Naive thymus-derived CD8-positive, alpha-beta T cell (primary cell): ENCODE results near the gene ABCC4. TPM values are rescaled to one million over a fixed set of nuclear protein-coding genes. Genes with fewer than 3 reads are reported as not detected.
"Not testable (repeated sequence)": the region's sequence is repeated elsewhere in the genome, so short reads cannot be mapped to it uniquely, and the experiment has no call there.

Experiments used
- ATAC-seq, 2 donors: fragments of 150-1000 bp; cut with Tn5 transposase in 1 of 2; sonication (Bioruptor Pico), chemical (Tn5 transposase) in 1 of 2; 1 replicate in 1 of 2; 2 replicates in 1 of 2; pipeline ENCODE4 v1.10.0; 2021; ENCODE audit warnings: mild to moderate bottlenecking in 2 of 2, moderate library complexity in 2 of 2
- POLR2A ChIA-PET: fragments of 350-600 bp; sonication (Branson Sonifier 250); formaldehyde crosslinking; loops from one replicate; lab custom pipeline; 2021; ENCODE audit warnings: antibody characterized with exemption; lab: Charles Lee
- DNase-seq, 10 donors: peaks; one replicate each; pipeline versions ENCODE4 v3.0.0 to v3.0.0-alpha.2; 2020 to 2022
- H3K27ac Mint-ChIP-seq, 10 donors: one replicate each; pipeline ENCODE4 v1.8.0; 2020 to 2022; ENCODE audit warnings: mild to moderate bottlenecking in 10 of 10, mixed read lengths in 10 of 10, moderate library complexity in 4 of 10, inconsistent platforms in 1 of 10
- H3K27me3 Mint-ChIP-seq, 5 donors: one replicate each; pipeline ENCODE4 v1.8.0; 2021 to 2022; ENCODE audit warnings: mixed read lengths in 5 of 5
- H3K36me3 Mint-ChIP-seq, 3 donors: one replicate each; pipeline ENCODE4 v1.8.0; 2020 to 2022; ENCODE audit warnings: mixed read lengths in 3 of 3, mild to moderate bottlenecking in 2 of 3, inconsistent platforms in 1 of 3
- H3K4me1 Mint-ChIP-seq, 4 donors: one replicate each; pipeline ENCODE4 v1.8.0; 2021 to 2022; ENCODE audit warnings: mixed read lengths in 4 of 4
- H3K4me3 Mint-ChIP-seq, 10 donors: one replicate each; pipeline ENCODE4 v1.8.0; 2020 to 2022; ENCODE audit warnings: mild to moderate bottlenecking in 10 of 10, mixed read lengths in 10 of 10, moderate library complexity in 6 of 10, inconsistent platforms in 1 of 10
- H3K9me3 Mint-ChIP-seq, 9 donors: one replicate each; pipeline ENCODE4 v1.8.0; 2020 to 2022; ENCODE audit warnings: mixed read lengths in 9 of 9, mild to moderate bottlenecking in 3 of 9, inconsistent platforms in 1 of 9, moderate library complexity in 1 of 9
- polyA plus RNA-seq, 3 donors: library from polyadenylated mRNA; unstranded; fragments of 300-500 nt; fragmentation: Illumina TruSeq; gene quantifications; one replicate each; pipeline ENCODE4 v1.2.3, GENCODE V29; 2021
- total RNA-seq, 8 experiments: library from RNA in 2 of 8; stranded (reverse) in 2 of 8; gene quantifications; one replicate each; pipeline ENCODE4 v1.2.3 and lab custom pipeline; 2021 to 2026

Gene ABCC4
- total and polyA plus RNA-seq, 5 experiments from 2014 or later = 3.5 to 9.2 (median 4.4) TPM

GRCh38 chr13:95268343-95269065 lies 32.7 kb downstream of the ABCC4 start:
- POLR2A ChIA-PET, H3K4me3 Mint-ChIP-seq, ATAC-seq, H3K4me1 Mint-ChIP-seq, H3K27me3 Mint-ChIP-seq, DNase-seq: not testable (repeated sequence)
- H3K27ac Mint-ChIP-seq = peak overlapping the region in 1 of 10 donors; percentile 48
- peaks cover 16 to 39% (median 38%) of the 10 kb centered on the region in 3 donors for H3K36me3 Mint-ChIP-seq
- peaks cover 0 to 18% (median 5%) of the 10 kb centered on the region in 9 donors for H3K9me3 Mint-ChIP-seq

GRCh38 chr13:95267662-95268342 lies 33.4 kb downstream of the ABCC4 start:
- POLR2A ChIA-PET = no interaction called here
- Mint-ChIP-seq H3K27me3 (no peaks in the 10 kb centered on the region), H3K4me1 (peaks cover 1 to 8% (median 4%) of the 10 kb centered on the region in 4 donors), H3K4me3 (no peak overlapping the region), H3K36me3 (peaks cover 16 to 40% (median 39%) of the 10 kb centered on the region in 3 donors), H3K9me3 (peaks cover 0 to 18% (median 5%) of the 10 kb centered on the region in 9 donors), H3K27ac (no peak overlapping the region)
- ATAC-seq (no peak), DNase-seq (no peak)

- H3K27me3 Mint-ChIP-seq = no peaks in the 10 kb centered on the region
- peaks cover 0 to 2% (median 2%) of the 10 kb centered on the region in 4 donors for H3K4me1 Mint-ChIP-seq
- ATAC-seq (no peak), DNase-seq (no peak)
- peaks cover 0 to 18% (median 5%) of the 10 kb centered on the region in 9 donors for H3K9me3 Mint-ChIP-seq
- H3K27ac Mint-ChIP-seq = no peak overlapping the region
- peaks cover 16 to 44% (median 42%) of the 10 kb centered on the region in 3 donors for H3K36me3 Mint-ChIP-seq
- no peak overlapping the region for H3K4me3 Mint-ChIP-seq
- POLR2A ChIA-PET = no interaction called here
These were observed 37.0 kb downstream of the ABCC4 start for GRCh38 chr13:95264225-95264624.

- POLR2A ChIA-PET = no interaction called here
- Mint-ChIP-seq H3K4me3 (no peak overlapping the region), H3K36me3 (peaks cover 16 to 40% (median 33%) of the 10 kb centered on the region in 3 donors), H3K27ac (peak overlapping the region in 1 of 10 donors; percentile 51), H3K27me3 (no peaks in the 10 kb centered on the region), H3K4me1 (peaks cover 0 to 2% (median 1%) of the 10 kb centered on the region in 4 donors), H3K9me3 (peaks cover 0 to 18% (median 5%) of the 10 kb centered on the region in 9 donors)
- no peak for DNase-seq
- no peak for ATAC-seq
These were observed 38.3 kb downstream of the ABCC4 start for GRCh38 chr13:95262837-95263384.

GRCh38 chr13:95261956-95262355 lies 39.3 kb downstream of the ABCC4 start:
- ATAC-seq (no peak), DNase-seq (no peak)
- Mint-ChIP-seq H3K27ac (peak overlapping the region in 1 of 10 donors; percentile 43), H3K36me3 (peaks cover 8 to 33% (median 27%) of the 10 kb centered on the region in 3 donors), H3K4me3 (no peak overlapping the region), H3K9me3 (peaks cover 0 to 12% (median 4%) of the 10 kb centered on the region in 9 donors), H3K4me1 (peaks cover 0 to 2% (median 1%) of the 10 kb centered on the region in 4 donors), H3K27me3 (no peaks in the 10 kb centered on the region)
- POLR2A ChIA-PET = no interaction called here

GRCh38 chr13:95260031-95260525 lies 41.2 kb downstream of the ABCC4 start:
- Mint-ChIP-seq H3K4me3 (no peak overlapping the region), H3K27ac (peak overlapping the region in 1 of 10 donors; percentile 62), H3K27me3 (no peaks in the 10 kb centered on the region), H3K36me3 (peaks cover 0 to 20% (median 14%) of the 10 kb centered on the region in 3 donors), H3K9me3 (no peaks in the 10 kb centered on the region), H3K4me1 (peaks cover 0 to 4% (median 1%) of the 10 kb centered on the region in 4 donors)
- DNase-seq (no peak), ATAC-seq (no peak)
- POLR2A ChIA-PET = no interaction called here

GRCh38 chr13:95258619-95259194 lies 42.5 kb downstream of the ABCC4 start:
- no peaks in the 10 kb centered on the region for H3K9me3 Mint-ChIP-seq
- H3K27ac Mint-ChIP-seq = no peak overlapping the region
- POLR2A ChIA-PET = no interaction called here
- peaks cover 0 to 5% (median 3%) of the 10 kb centered on the region in 4 donors for H3K4me1 Mint-ChIP-seq
- ATAC-seq (no peak), DNase-seq (no peak)
- H3K36me3 Mint-ChIP-seq = peaks cover 0 to 10% (median 8%) of the 10 kb centered on the region in 3 donors
- H3K4me3 Mint-ChIP-seq = no peak overlapping the region
- H3K27me3 Mint-ChIP-seq = no peaks in the 10 kb centered on the region

- POLR2A ChIA-PET = no interaction called here
- DNase-seq (no peak), ATAC-seq (no peak)
- H3K9me3 Mint-ChIP-seq = no peaks in the 10 kb centered on the region
- H3K27me3 Mint-ChIP-seq = no peaks in the 10 kb centered on the region
- peaks cover 0 to 5% (median 3%) of the 10 kb centered on the region in 4 donors for H3K4me1 Mint-ChIP-seq
- H3K27ac Mint-ChIP-seq = no peak overlapping the region
- H3K36me3 Mint-ChIP-seq = peaks cover 0 to 10% (median 8%) of the 10 kb centered on the region in 3 donors
- H3K4me3 Mint-ChIP-seq = no peak overlapping the region
These were observed 43.2 kb downstream of the ABCC4 start for GRCh38 chr13:95258098-95258497.

- Mint-ChIP-seq H3K36me3 (peaks cover 0 to 10% (median 6%) of the 10 kb centered on the region in 3 donors), H3K4me1 (peaks cover 1 to 5% (median 3%) of the 10 kb centered on the region in 4 donors), H3K27ac (no peak overlapping the region), H3K4me3 (peak overlapping the region in 1 of 10 donors; percentile 10), H3K27me3 (no peaks in the 10 kb centered on the region), H3K9me3 (no peaks in the 10 kb centered on the region)
- ATAC-seq (no peak), DNase-seq (no peak)
- POLR2A ChIA-PET = no interaction called here
These were observed 45.2 kb downstream of the ABCC4 start for GRCh38 chr13:95256091-95256490.

- Mint-ChIP-seq H3K27ac (no peak overlapping the region), H3K9me3 (no peaks in the 10 kb centered on the region), H3K36me3 (peaks cover 0 to 10% (median 5%) of the 10 kb centered on the region in 3 donors), H3K4me3 (no peak overlapping the region), H3K4me1 (peaks cover under 1 to 5% (median 2%) of the 10 kb centered on the region in 4 donors), H3K27me3 (no peaks in the 10 kb centered on the region)
- DNase-seq (no peak), ATAC-seq (no peak)
- POLR2A ChIA-PET = no interaction called here
These were observed 46.0 kb downstream of the ABCC4 start for GRCh38 chr13:95255072-95255732.

- no peaks in the 10 kb centered on the region for H3K9me3 Mint-ChIP-seq
- H3K4me1 Mint-ChIP-seq = peaks cover 0 to 5% (median 2%) of the 10 kb centered on the region in 4 donors
- H3K27me3 Mint-ChIP-seq = no peaks in the 10 kb centered on the region
- H3K36me3 Mint-ChIP-seq = peaks cover 0 to 6% (median 5%) of the 10 kb centered on the region in 3 donors
- DNase-seq (no peak), ATAC-seq (no peak)
- H3K27ac Mint-ChIP-seq = no peak overlapping the region
- no peak overlapping the region for H3K4me3 Mint-ChIP-seq
- POLR2A ChIA-PET = no interaction called here
These were observed 46.9 kb downstream of the ABCC4 start for GRCh38 chr13:95254339-95254738.

GRCh38 chr13:95253033-95253432 lies 48.2 kb downstream of the ABCC4 start:
- no peaks in the 10 kb centered on the region for H3K9me3 Mint-ChIP-seq
- POLR2A ChIA-PET = no interaction called here
- no peaks in the 10 kb centered on the region for H3K27me3 Mint-ChIP-seq
- ATAC-seq (no peak), DNase-seq (no peak)
- peaks cover 0 to 5% (median 2%) of the 10 kb centered on the region in 3 donors for H3K36me3 Mint-ChIP-seq
- no peak overlapping the region for H3K27ac Mint-ChIP-seq
- peaks cover 0 to 5% (median 2%) of the 10 kb centered on the region in 4 donors for H3K4me1 Mint-ChIP-seq
- no peak overlapping the region for H3K4me3 Mint-ChIP-seq
